HCT116 (cell line): Measurements from ENCODE around the gene TRO. TPM values are rescaled to one million over a fixed set of nuclear protein-coding genes. Genes with fewer than 3 reads are reported as not detected.

Experiments used
- ATAC-seq: fragments of 200-7000 bp; cut with Tn5 transposase; 2 replicates; pipeline ENCODE4 v1.9.1; 2020; ENCODE audit warnings: mild to moderate bottlenecking, moderate library complexity
- BruUV-seq: library from RNA; stranded (reverse); fragments of 400-500 nt; replicated peaks from 2 replicates; lab custom pipeline; 2021; lab: Mats Ljungman, UMichigan
- CTCF ChIA-PET: fragments of 300-600 bp; sonication (Branson Sonifier 250); formaldehyde crosslinking; loops from one replicate; lab custom pipeline; 2021; ENCODE audit warnings: antibody characterized with exemption; lab: Charles Lee
- POLR2A ChIA-PET: fragments of 300-600, 350-600 bp; sonication (Branson Sonifier 250); formaldehyde crosslinking; loops from one replicate; lab custom pipeline; 2021; ENCODE audit warnings: antibody characterized with exemption; lab: Charles Lee
- RAD21 ChIA-PET, 2 experiments: fragments of 300-600 bp; sonication (Branson Sonifier 250); formaldehyde crosslinking; loops; one replicate each; lab custom pipeline; 2023; ENCODE audit warnings: low total read pairs in 2 of 2; ENCODE audit not compliant: uncharacterized antibody in 2 of 2, unreplicated experiment in 2 of 2, low non-redundant PET in 1 of 2; lab: Charles Lee
- DNase-seq: peaks from one replicate; pipeline ENCODE4 v3.0.0-alpha.2; 2010; ENCODE audit warnings: low read depth, low spot score
- H2AFZ ChIP-seq: fragments of 200-600 bp; shearing (Covaris generic), sonication (generic); 2 replicates; pipeline ENCODE4 v1.6.1; 2017; ENCODE audit warnings: low read depth, mixed run types, mixed read lengths, antibody characterized with exemption, low read length; ENCODE audit not compliant: poor library complexity, severe bottlenecking
- H3K27ac ChIP-seq: 2 replicates; pipeline ENCODE4 v1.5.1; 2012; ENCODE audit warnings: low read depth, low read length
- H3K27me3 ChIP-seq: fragments of 200-600 bp; sonication (generic); 2 replicates; pipeline ENCODE4 v1.6.1; 2016; ENCODE audit warnings: mixed run types, low read length, mixed read lengths; ENCODE audit not compliant: insufficient read depth
- H3K36me3 ChIP-seq, 2 experiments: fragments of 200-500 bp in 1 of 2; fragments of 200-600 bp in 1 of 2; sonication (Bioruptor generic) in 1 of 2; sonication (generic) in 1 of 2; 2 replicates each; pipeline versions ENCODE4 v1.5.1 to v1.6.1; 2014 to 2016; ENCODE audit warnings: low read length in 2 of 2, inconsistent platforms in 1 of 2, mixed read lengths in 1 of 2, mixed run types in 1 of 2; ENCODE audit not compliant: insufficient read depth in 2 of 2, control insufficient read depth in 1 of 2
- H3K4me1 ChIP-seq, 2 experiments: fragments of 200-600 bp in 1 of 2; sonication (generic) in 1 of 2; 2 replicates each; pipeline versions ENCODE4 v1.5.1 to v1.6.1; 2012 to 2017; ENCODE audit warnings: low read length in 2 of 2, inconsistent platforms in 1 of 2, mild to moderate bottlenecking in 1 of 2, mixed read lengths in 1 of 2, mixed run types in 1 of 2, moderate library complexity in 1 of 2; ENCODE audit not compliant: insufficient read depth in 2 of 2, control insufficient read depth in 1 of 2
- H3K4me2 ChIP-seq: fragments of 200-600 bp; sonication (generic); 2 replicates; pipeline ENCODE4 v1.6.1; 2017; ENCODE audit warnings: mixed run types, low read length, mixed read lengths
- H3K4me3 ChIP-seq, 2 experiments: fragments of 200-600 bp in 1 of 2; sonication (generic) in 1 of 2; replicated peaks in 1 of 2; 2 replicates each; pipeline ENCODE4 v1.5.1; 2011 to 2016; ENCODE audit warnings: low read length in 2 of 2, control low read depth in 1 of 2, low read depth in 1 of 2, mild to moderate bottlenecking in 1 of 2, mixed read lengths in 1 of 2, mixed run types in 1 of 2
- H3K79me2 ChIP-seq: fragments of 200-600 bp; sonication (generic); 2 replicates; pipeline ENCODE4 v1.6.1; 2017; ENCODE audit warnings: mild to moderate bottlenecking, mixed run types, low read length, moderate library complexity, mixed read lengths; ENCODE audit not compliant: insufficient read depth
- H3K9ac ChIP-seq: fragments of 200-600 bp; sonication (generic); 2 replicates; pipeline ENCODE4 v1.6.1; 2016; ENCODE audit warnings: low read length, mixed read lengths
- H3K9me2 ChIP-seq: fragments of 200-600 bp; sonication (generic), shearing (Covaris generic); 2 replicates; pipeline ENCODE4 v1.6.1; 2017; ENCODE audit warnings: mixed run types, mild to moderate bottlenecking, moderate library complexity; ENCODE audit not compliant: insufficient read depth
- H3K9me3 ChIP-seq, 2 experiments: fragments of 200-500 bp in 1 of 2; fragments of 200-600 bp in 1 of 2; sonication (Bioruptor generic) in 1 of 2; sonication (generic) in 1 of 2; 2 replicates each; pipeline ENCODE4 v1.6.1; 2014 to 2017; ENCODE audit warnings: low read length in 2 of 2, mixed read lengths in 2 of 2, inconsistent platforms in 1 of 2, low read depth in 1 of 2, mild to moderate bottlenecking in 1 of 2, mixed run types in 1 of 2, moderate library complexity in 1 of 2; ENCODE audit not compliant: control insufficient read depth in 1 of 2, insufficient read depth in 1 of 2
- H4K20me1 ChIP-seq: fragments of 200-600 bp; sonication (generic), shearing (Covaris generic); 2 replicates; pipeline ENCODE4 v1.6.1; 2017; ENCODE audit warnings: mixed run types, mild to moderate bottlenecking, moderate library complexity; ENCODE audit not compliant: insufficient read depth
- ATF3 ChIP-seq: IDR thresholded peaks from 2 replicates; pipeline ENCODE4 v1.6.1; 2012
- CBX3 ChIP-seq: IDR thresholded peaks from 2 replicates; pipeline ENCODE4 v1.6.1; 2012; ENCODE audit warnings: low read depth
- ELF1 ChIP-seq: IDR thresholded peaks from 2 replicates; pipeline ENCODE4 v1.6.1; 2012; ENCODE audit warnings: low read depth, borderline replicate concordance
- FOSL1 ChIP-seq: IDR thresholded peaks from 2 replicates; pipeline ENCODE4 v1.6.1; 2012; ENCODE audit warnings: low read depth
- MAX ChIP-seq: IDR thresholded peaks from 2 replicates; pipeline ENCODE4 v1.6.1; 2012
- RAD21 ChIP-seq: IDR thresholded peaks from 2 replicates; pipeline ENCODE4 v1.6.1; 2012; ENCODE audit warnings: low read depth, mild to moderate bottlenecking
- YY1 ChIP-seq: IDR thresholded peaks from 2 replicates; pipeline ENCODE4 v1.6.1; 2011; ENCODE audit warnings: low read length, low read depth, moderate library complexity, mild to moderate bottlenecking; ENCODE audit not compliant: insufficient replicate concordance; ENCODE audit errors: extremely low read depth
- intact Hi-C: fragments of 100-400 bp; cut with micrococcal nuclease; formaldehyde crosslinking; loops from 2 replicates; pipeline ENCODE4 v1.10.0; 2022
- total RNA-seq: library from RNA; stranded (reverse); gene quantifications from one replicate; pipeline ENCODE4 v1.2.1, GENCODE V29; 2021; ENCODE audit not compliant: unreplicated experiment
- TF ChIP-seq, protein P1 (sequence below), 3 experiments: fragments of 200-600 bp in 1 of 3; sonication (generic) in 1 of 3; IDR thresholded peaks in 2 of 3; conservative IDR thresholded peaks in 1 of 3; 2 replicates each; pipeline ENCODE4 v1.5.1; 2012 to 2017; ENCODE audit warnings: low read depth in 2 of 3, low read length in 2 of 3, antibody characterized with exemption in 1 of 3, borderline replicate concordance in 1 of 3, control low read depth in 1 of 3, mild to moderate bottlenecking in 1 of 3, mixed read lengths in 1 of 3, mixed run types in 1 of 3, moderate library complexity in 1 of 3; ENCODE audit not compliant: insufficient read depth in 1 of 3

The TRO gene
- total RNA-seq, 1 experiment from 2014 or later = 0.25 TPM

DNA sequence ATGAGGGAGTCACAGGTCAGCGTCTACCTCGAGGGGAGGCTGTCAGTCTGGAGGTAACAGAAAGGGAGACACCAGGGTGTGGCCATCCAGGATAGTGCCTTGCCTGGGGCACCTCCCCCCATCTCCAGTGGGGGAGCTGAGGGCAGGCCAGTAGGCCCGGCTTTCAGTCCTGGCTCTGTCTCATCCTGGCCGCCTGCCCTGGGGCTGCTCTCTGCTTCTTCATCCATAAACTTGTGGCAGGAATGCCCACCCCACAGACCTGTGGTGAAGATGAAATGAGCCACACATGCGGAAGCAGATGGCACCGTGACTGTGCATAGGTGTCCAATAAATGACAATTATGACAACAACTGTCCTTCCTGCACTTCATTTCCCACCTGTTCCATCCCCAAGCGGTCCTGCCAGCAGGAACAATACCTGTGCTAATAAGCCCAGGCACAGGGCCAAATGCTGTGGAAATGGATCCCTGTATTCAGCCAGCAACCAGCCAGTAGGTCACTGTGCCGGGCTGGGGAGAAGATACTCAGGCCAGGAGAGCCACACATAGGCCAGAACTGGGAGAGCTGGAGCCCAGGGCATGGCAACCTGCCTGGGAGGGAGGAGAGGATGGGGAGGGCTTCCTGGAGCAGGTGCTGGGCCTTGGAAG, 30.2 kb downstream of the TRO start:
- Histone ChIP-seq H3K4me2 (no peak overlapping the region), H2AFZ (no peak overlapping the region), H3K4me3 (no peak overlapping the region), H3K79me2 (no peaks in the 10 kb centered on the region), H3K36me3 (no peaks in the 10 kb centered on the region), H3K4me1 (no peaks in the 10 kb centered on the region), H3K27ac (no peak overlapping the region), H3K9me3 (no peaks in the 10 kb centered on the region), H3K9ac (no peak overlapping the region), H4K20me1 (no peaks in the 10 kb centered on the region), H3K27me3 (no peaks in the 10 kb centered on the region), H3K9me2 (no peaks in the 10 kb centered on the region)
- CTCF ChIA-PET = no interaction called here
- BruUV-seq = no TSS peak
- no peak for ATAC-seq
- intact Hi-C loops = no loop called here
- RAD21 ChIA-PET = no interaction called here
- POLR2A ChIA-PET = no interaction called here
- no peak for TF ChIP-seq FOSL1
- TF ChIP-seq MAX = no peak
- TF ChIP-seq CBX3 = no peak
- TF ChIP-seq, protein P1, sequence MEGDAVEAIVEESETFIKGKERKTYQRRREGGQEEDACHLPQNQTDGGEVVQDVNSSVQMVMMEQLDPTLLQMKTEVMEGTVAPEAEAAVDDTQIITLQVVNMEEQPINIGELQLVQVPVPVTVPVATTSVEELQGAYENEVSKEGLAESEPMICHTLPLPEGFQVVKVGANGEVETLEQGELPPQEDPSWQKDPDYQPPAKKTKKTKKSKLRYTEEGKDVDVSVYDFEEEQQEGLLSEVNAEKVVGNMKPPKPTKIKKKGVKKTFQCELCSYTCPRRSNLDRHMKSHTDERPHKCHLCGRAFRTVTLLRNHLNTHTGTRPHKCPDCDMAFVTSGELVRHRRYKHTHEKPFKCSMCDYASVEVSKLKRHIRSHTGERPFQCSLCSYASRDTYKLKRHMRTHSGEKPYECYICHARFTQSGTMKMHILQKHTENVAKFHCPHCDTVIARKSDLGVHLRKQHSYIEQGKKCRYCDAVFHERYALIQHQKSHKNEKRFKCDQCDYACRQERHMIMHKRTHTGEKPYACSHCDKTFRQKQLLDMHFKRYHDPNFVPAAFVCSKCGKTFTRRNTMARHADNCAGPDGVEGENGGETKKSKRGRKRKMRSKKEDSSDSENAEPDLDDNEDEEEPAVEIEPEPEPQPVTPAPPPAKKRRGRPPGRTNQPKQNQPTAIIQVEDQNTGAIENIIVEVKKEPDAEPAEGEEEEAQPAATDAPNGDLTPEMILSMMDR (IDR thresholded peaks at IDR 0.05 in 2 of 3, conservative IDR thresholded peaks at IDR 0.05 in 1 of 3; ENCODE audit: borderline replicate concordance in 1 of 3, insufficient read depth in 1 of 3, low read depth in 2 of 3, low read length in 2 of 3) = no peak
- TF ChIP-seq RAD21 = no peak
- no peak for TF ChIP-seq YY1
- TF ChIP-seq ELF1 = no peak
- no peak for TF ChIP-seq ATF3
- DNase-seq = no peak
